GM20431 (cell line): ENCODE data around the gene LOXL4.

ENCODE experiments used
- in situ Hi-C: fragments of 300-500 bp; cut with MseI, MboI; formaldehyde crosslinking; loops from one replicate; pipeline ENCODE4 v1.15.0; 2020; ENCODE audit warnings: low sequenced_read_pairs; ENCODE audit not compliant: unreplicated experiment

LOXL4 gene

GRCh38 chr10:98267894-98268693, at the start of gene LOXL4:
Gene LOXL4 (minus strand): TSS chr10:98268194. CDS start chr10:98263019, 5,175 bp downstream.
- in situ Hi-C loops = no loop called here

GRCh38 chr10:98316661-98317060, 48.7 kb upstream of the LOXL4 start:
- in situ Hi-C loops = no loop called here

DNA sequence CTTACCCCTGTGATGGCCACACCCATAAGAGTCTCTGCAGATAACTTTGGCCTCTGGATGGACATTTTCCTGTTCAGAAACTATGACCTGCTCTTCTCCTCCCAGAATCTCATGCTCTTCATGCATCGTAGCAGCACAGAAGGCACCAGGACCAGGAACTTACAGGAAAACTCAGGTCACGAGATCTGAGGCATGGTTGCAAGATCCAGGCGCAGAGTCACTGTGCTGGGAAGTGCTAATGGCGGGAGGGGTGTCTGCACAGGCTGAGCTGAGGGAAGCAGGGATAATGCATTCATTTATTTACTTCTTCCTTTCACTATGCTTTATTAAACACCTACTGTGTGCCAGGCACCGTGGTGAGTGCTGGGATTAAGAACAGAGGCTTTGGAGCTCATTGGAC, 48.2 kb upstream of the LOXL4 start:
- in situ Hi-C loops = no loop called here

GRCh38 chr10:98314532-98315284, 46.7 kb upstream of the LOXL4 start:
- in situ Hi-C loops = no loop called here

DNA sequence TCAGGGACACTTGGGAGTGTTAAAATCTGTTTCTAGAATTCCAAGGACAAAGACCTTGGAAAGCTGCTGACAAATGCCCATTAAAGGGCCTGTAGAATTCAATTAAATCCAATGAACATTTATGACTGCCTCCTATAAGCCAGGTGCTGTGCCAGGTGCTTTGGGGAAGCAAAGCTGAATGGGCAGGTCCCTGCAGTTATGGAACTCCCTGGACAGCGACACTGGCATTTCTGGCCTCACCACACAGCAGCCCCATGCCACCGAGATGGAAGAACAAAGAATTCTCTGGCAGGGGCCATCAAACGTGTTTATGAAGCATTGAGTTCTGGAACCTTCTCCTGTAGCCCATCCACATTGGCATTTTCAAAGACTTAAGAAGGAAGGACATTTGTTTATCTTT, 45.6 kb upstream of the LOXL4 start:
- in situ Hi-C loops = no loop called here

DNA sequence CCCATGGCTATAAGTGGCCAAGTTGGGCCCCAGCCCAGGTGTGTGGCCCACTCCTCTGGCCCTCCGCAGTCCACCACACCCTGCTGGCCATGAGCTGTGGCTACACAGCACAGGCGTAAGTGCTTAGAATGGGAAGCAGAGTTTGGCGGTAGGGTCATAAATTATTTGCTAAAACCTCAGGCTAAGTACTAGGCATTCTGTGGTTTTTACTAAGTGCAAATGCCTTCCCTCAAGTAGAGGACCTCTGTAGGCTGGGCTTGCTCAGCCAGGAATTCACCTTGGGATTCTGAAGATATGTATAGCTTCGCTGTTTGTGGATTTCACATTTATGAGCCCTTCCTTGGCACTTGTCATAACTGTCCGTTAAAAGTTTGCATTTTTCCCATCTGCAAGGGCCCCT, 44.8 kb upstream of the LOXL4 start:
- in situ Hi-C loops = no loop called here

- in situ Hi-C loops = no loop called here
Measured at GRCh38 chr10:98312349-98312748, 44.4 kb upstream of the LOXL4 start.

GRCh38 chr10:98310701-98311100, 42.7 kb upstream of the LOXL4 start:
- in situ Hi-C loops = no loop called here

DNA sequence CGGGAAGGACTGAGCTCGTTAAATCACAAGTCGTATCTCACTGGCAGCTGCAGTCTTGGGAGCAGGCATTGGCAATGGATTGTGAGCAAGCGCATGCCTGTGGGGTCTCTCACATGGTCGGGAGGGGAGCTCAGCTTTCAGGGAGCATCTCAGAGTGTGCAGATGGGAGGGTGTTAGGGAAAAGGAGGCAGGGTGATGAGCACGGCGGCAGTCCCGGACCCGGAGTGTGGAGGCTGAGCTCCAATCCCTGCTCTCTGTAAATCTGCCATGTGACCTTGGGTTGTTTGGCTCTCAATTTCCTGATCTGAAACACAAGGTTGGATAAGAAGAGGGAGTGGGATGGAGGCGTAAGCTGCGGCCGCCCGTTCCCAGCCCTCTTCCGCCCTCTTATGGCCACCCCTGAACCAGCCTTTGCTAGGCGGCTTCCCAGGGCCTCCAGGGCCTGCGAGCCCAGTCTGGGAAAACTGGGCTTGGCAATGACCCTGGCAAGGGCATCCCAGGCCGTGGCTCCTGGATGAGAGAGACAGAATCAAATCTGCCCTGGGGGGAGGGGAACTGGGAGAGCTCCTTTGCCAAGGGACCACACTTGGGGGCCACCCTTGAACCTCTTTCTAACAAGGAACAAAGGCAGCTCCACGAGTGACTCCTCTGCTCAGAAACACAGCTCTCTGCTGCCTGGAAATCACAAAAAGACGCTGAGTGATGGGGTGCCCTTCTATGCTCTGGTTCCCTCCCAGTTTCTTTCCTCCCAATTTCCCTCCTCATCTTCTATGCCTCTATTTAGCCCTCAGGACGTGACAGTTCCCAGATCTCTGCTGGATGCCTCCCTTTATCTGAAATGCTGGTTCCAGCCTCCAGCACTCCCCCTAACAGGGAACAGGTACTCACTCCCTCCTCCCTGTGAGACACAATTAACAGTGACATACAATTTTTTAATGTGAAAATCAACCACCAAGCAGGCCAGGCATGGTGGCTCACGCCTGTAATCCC, 41.7 kb upstream of the LOXL4 start:
- in situ Hi-C loops = no loop called here

DNA sequence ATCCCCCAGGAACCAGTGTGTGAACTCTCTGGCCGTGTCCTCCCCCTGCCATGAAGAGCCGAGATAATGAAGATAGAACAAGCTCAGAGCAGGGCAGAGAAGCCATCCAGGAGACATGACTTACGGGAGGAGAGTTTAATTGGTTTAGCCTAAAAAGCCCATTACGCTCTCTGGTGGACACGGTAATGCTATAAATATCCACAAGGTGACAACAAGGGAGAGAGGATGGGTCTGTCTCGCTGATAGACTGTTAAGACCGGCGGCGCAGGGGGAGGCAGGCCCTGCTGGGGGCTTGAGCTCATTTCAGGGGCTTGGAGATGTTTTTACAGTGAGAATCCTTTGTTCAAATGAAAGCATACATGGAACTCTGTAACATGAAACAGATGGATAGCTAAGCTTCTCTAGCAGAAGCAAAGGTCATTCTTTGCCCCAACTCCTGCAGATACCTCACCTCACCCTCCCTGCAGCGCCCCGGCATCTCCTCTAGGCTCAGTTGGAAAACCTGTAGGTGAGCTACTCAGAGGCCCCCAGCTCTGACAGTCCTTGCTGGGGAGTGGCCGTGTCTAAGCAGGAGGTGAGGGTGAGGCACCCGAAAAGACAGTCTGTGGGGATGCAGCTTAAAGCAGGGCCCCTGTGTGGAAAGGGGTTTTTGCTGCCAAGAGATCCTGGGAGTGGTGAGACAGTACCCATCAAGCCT, 40.8 kb upstream of the LOXL4 start:
- in situ Hi-C loops = no loop called here

DNA sequence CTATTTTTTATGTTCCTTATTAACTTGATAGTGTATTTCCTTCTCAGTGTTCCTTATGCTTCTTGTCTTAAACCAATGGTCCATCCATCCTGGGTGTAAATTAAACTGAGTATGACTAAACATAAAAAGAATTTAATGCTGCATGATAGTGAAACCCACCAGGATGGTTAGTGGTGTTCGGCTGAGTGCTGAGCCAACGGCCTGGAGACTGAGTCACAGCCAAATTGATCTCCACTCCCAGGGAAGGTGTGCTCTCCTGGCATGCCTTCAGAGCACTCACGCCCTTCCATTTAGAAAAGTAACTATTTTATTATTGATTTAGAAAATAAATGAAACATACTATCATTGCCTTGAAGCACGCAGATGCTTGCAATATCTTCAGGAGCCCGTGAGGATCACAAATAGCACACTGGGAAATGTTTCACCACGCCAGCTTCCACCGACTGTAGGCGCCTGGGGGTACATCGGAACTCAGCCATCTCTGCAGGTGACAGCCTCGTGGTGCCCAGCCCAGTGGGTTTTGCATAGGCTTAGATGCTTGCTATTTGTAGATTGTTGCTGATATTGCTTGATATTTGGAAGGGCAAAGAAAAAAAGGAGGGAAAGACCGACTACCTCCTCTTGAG, 40.0 kb upstream of the LOXL4 start:
- in situ Hi-C loops = no loop called here

GRCh38 chr10:98306501-98306900, 38.5 kb upstream of the LOXL4 start:
- in situ Hi-C loops = no loop called here

DNA sequence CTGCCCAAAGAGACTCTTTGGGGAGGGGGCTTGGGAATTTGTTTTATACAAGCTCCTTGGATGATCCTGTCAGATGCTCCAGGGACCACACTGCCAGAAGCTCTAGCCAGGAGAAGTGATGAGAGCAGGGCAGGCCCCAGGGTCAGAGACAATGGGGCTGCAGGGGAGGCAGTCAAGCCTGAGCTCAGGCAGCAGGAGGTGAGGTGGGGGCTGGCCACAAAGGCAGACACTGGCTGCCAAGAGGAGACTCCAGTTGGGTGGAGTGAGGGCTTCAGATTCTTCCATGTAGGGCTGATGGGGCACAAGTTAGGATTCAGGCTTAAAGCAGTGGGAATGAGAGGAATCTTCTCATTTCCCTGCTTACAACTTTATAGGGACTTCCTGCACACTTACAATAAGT, 35.6 kb upstream of the LOXL4 start:
- in situ Hi-C loops = no loop called here

DNA sequence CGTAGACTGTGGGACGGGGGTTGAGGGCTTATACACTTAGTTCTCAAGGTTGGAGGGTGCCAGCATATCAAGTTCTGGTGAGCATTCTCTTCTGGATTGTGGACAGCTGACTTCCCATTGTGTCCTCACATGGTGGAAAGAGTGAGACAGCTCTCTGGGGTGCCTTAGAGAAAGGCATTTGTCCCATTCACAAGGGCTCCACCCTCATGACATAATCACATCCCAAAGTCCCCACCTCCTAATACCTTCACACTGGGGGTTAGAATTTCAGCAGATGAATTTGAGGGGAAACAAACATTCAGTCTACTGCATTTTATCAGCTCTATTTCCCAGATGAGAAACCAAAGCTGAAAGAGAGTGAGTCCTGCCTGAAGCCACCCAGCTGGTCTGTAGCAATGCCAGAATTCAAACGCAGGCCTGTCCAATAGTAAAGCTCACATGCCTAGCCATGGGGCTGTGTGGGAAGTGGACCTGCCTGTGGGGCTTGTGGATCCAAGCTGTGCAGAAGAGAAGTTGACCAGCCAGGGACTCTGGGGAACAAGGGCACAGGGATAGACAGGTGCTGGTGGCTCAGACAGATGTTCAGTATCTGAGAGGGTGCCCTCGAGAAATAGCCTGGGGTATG, 34.9 kb upstream of the LOXL4 start:
- in situ Hi-C loops = no loop called here

- in situ Hi-C loops = no loop called here
Measured at GRCh38 chr10:98301664-98302319, 33.8 kb upstream of the LOXL4 start.

DNA sequence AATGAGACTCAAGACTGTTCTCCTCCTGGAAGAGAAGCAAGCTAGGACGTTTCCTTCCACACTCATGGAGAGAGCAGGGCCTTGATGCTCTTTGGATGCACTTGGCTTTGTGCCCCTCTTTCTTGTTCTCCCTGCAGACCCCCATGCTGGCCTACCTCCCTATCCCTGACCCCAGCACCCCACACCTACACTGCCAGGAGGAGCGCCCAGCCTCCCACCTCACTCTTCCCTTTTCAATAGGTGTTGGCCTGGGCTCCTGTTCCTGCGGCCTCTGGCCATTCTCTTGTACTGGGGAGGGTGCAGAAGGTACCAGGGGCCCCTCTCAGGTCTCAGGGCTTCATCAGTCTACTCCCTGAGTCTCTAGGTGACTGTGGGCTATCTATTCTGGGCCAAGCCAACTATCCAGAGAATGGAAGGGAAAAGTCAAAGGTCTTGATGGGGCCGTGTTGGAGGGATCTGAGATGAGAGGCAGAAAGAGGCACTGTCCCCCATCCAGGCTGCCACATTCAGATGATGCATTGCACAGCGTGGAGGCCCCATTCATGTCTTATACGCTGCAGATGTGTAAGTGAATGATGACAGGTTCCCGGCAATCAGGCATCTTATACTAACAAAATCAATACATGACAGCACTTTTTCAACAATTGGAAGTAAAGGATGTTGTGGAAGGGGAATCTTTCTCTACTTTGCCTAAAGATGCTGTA, 32.7 kb upstream of the LOXL4 start:
- in situ Hi-C loops = no loop called here

GRCh38 chr10:98299341-98299740, 31.3 kb upstream of the LOXL4 start:
- in situ Hi-C loops = no loop called here

GRCh38 chr10:98296524-98296923, 28.5 kb upstream of the LOXL4 start:
- in situ Hi-C loops = no loop called here
